Right atrium auricular region (tissue), 2 donors: ENCODE results near the gene SLC40A1. TPM values are rescaled to one million over a fixed set of nuclear protein-coding genes. Genes with fewer than 3 reads are reported as not detected.
A peak's percentile ranks its signal among the peaks of the same experiment; 100 is the strongest.

Experiments
- DNase-seq: peaks from one replicate; pipeline ENCODE4 v3.0.0-alpha.2; 2019; ENCODE audit warnings: low spot score
- H3K27ac ChIP-seq, 2 donors: fragments of 200-600 bp; sonication (generic); 1 replicate in 1 of 2; 2 replicates in 1 of 2; pipeline ENCODE4 v1.5.1; 2016 to 2019
- H3K27me3 ChIP-seq, 2 donors: fragments of 200-600 bp; sonication (generic); one replicate each; pipeline versions ENCODE4 v1.5.1 to v1.6.0; 2017 to 2019
- H3K36me3 ChIP-seq: fragments of 200-600 bp; sonication (generic); one replicate; pipeline ENCODE4 v1.5.1; 2016
- H3K4me1 ChIP-seq, 2 donors: fragments of 200-600 bp; sonication (generic); one replicate each; pipeline versions ENCODE4 v1.5.1 to v1.6.0; 2017 to 2019
- H3K4me3 ChIP-seq, 2 donors: fragments of 200-600 bp; sonication (generic); 1 replicate in 1 of 2; 2 replicates in 1 of 2; pipeline ENCODE4 v1.5.1; 2017 to 2019; ENCODE audit warnings: mild to moderate bottlenecking in 1 of 2, moderate library complexity in 1 of 2
- H3K9me3 ChIP-seq, 2 donors: fragments of 200-600 bp; sonication (generic); one replicate each; pipeline ENCODE4 v1.5.1; 2019
- total RNA-seq, 2 donors: library from RNA; depleted of rRNA; stranded (reverse); fragments of >200 nt; gene quantifications; one replicate each; pipeline ENCODE4 v1.1.0, GENCODE V29; 2016
- TF ChIP-seq, protein P1 (sequence below), 2 donors: fragments of 200-600 bp; sonication (generic); IDR thresholded peaks; one replicate each; pipeline ENCODE4 v1.5.1; 2019; ENCODE audit warnings: antibody characterized with exemption in 2 of 2

SLC40A1 gene
- total RNA-seq, 2 donors from 2014 or later: 57.7 to 132 TPM

DNA sequence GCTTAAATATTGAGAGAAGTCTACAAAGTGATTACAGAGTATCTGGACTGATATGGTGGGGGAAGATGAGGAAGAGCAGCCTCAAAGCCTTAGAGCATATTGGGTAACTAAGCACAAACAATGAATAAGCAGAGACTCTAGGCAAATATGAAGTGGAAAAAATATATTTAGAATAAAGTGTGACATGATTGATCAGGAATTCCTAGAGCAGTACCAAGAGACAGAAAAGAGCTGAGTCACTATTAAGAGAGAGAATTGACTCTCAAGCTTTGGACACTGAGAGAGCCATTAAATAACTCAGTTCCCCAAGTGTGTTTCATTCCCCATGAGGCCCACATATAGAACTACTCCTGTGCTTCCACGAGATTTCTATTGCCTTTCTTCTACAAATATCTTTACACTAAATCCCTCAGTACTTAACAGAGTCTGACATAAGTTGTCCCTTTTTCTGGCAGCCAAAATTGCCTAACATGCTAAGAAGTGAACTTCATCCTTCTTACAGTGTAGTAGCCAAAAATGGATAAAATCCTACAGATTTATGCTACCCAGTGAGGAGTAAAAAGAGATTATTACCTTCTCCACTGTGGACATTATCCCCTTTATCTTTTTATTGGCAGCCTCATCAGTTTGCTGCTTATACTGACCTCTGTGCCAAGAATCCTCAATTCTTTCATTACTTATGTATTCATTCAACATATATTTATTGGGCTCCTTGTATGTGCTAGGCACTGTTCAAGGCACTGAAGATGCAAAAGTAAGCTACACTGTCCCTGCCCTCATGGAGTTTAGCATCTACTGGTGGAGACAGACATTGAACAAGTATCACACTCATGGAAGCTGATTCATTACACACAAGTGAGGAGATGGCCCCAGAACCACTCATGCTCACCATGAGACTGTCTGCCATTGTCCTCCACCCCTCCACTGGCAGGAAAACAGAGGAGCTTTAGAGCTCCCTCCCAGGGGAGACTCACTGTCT is 45.4 kb downstream of the SLC40A1 start:
- Histone ChIP-seq H3K27me3 (no peaks in the 10 kb centered on the region), H3K27ac (peak overlapping the region in 1 of 2 donors; percentile 25), H3K36me3 (no peaks in the 10 kb centered on the region), H3K4me1 (peaks cover 0 to 12% of the 10 kb centered on the region in 2 donors), H3K9me3 (no peaks in the 10 kb centered on the region), H3K4me3 (no peak overlapping the region)
- TF ChIP-seq, protein P1, sequence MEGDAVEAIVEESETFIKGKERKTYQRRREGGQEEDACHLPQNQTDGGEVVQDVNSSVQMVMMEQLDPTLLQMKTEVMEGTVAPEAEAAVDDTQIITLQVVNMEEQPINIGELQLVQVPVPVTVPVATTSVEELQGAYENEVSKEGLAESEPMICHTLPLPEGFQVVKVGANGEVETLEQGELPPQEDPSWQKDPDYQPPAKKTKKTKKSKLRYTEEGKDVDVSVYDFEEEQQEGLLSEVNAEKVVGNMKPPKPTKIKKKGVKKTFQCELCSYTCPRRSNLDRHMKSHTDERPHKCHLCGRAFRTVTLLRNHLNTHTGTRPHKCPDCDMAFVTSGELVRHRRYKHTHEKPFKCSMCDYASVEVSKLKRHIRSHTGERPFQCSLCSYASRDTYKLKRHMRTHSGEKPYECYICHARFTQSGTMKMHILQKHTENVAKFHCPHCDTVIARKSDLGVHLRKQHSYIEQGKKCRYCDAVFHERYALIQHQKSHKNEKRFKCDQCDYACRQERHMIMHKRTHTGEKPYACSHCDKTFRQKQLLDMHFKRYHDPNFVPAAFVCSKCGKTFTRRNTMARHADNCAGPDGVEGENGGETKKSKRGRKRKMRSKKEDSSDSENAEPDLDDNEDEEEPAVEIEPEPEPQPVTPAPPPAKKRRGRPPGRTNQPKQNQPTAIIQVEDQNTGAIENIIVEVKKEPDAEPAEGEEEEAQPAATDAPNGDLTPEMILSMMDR (IDR thresholded peaks at IDR 0.05): no peak
- no peak for DNase-seq

GRCh38 chr2:189533288-189534035 is 47.1 kb downstream of the SLC40A1 start:
- TF ChIP-seq, protein P1 (IDR thresholded peaks at IDR 0.05): no peak
- Histone ChIP-seq H3K27ac (no peak overlapping the region), H3K9me3 (no peaks in the 10 kb centered on the region)

GRCh38 chr2:189530965-189531637 is 49.5 kb downstream of the SLC40A1 start:
- TF ChIP-seq, protein P1 (IDR thresholded peaks at IDR 0.05): no peak
- no peaks in the 10 kb centered on the region for H3K9me3 ChIP-seq
- no peak for DNase-seq
- no peak overlapping the region for H3K27ac ChIP-seq
- no peak overlapping the region for H3K4me3 ChIP-seq
- no peaks in the 10 kb centered on the region for H3K36me3 ChIP-seq
- no peaks in the 10 kb centered on the region for H3K27me3 ChIP-seq
- H3K4me1 ChIP-seq: peaks cover 0 to 32% of the 10 kb centered on the region in 2 donors

More at GRCh38 chr2:189533288-189534035, 47.1 kb downstream of the SLC40A1 start:
- no peak for DNase-seq
- Histone ChIP-seq H3K4me1 (peaks cover 0 to 12% of the 10 kb centered on the region in 2 donors), H3K4me3 (no peak overlapping the region), H3K36me3 (no peaks in the 10 kb centered on the region), H3K27me3 (no peaks in the 10 kb centered on the region)

- H3K27ac ChIP-seq: no peak overlapping the region
- H3K4me1 ChIP-seq: peaks cover 0 to 20% of the 10 kb centered on the region in 2 donors
- H3K9me3 ChIP-seq: no peaks in the 10 kb centered on the region
- no peaks in the 10 kb centered on the region for H3K27me3 ChIP-seq
- TF ChIP-seq, protein P1 (IDR thresholded peaks at IDR 0.05): no peak
- no peak overlapping the region for H3K4me3 ChIP-seq
- no peak for DNase-seq
- H3K36me3 ChIP-seq: no peaks in the 10 kb centered on the region
Observed at GRCh38 chr2:189528617-189529016, 52.0 kb downstream of the SLC40A1 start.

DNA sequence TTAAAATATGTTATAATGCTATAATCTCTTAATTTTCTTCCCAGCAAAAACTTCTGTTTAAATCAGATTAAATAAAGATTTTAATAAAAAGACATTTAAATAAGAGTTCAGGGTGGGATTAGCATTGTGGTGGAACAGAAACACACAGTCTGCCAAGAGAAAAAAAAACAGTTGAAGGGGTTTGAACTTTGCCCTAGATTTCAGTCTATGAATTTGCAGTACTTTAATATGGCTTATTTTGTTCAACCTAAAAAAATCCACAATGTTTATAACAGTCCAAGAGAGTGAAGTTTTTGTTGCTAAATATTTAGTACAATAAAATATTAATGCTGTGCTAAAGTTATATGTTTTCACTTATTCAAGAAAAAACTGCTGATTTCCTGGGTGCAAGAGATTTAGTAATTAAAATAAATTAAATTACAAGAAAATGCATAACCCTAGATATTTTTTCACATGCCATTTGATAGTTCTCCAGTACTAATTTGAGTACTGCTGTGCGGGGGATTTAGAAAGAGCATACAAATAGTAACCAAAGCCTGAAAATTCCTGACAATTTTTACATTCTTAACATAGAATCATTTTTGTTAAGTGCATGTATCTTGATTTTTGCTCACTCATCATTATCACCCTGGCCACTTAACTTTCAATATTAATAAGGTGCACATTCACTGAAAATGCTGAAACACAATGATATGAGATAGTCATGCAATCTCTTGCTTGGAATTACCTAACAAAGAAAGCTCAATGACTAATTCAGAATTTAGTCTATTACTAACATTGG is 52.6 kb downstream of the SLC40A1 start:
- H3K27me3 ChIP-seq: no peaks in the 10 kb centered on the region
- no peak overlapping the region for H3K27ac ChIP-seq
- no peak overlapping the region for H3K4me3 ChIP-seq
- no peak for DNase-seq
- H3K4me1 ChIP-seq: peaks cover 0 to 20% of the 10 kb centered on the region in 2 donors
- H3K9me3 ChIP-seq: no peaks in the 10 kb centered on the region
- no peaks in the 10 kb centered on the region for H3K36me3 ChIP-seq
- TF ChIP-seq, protein P1 (IDR thresholded peaks at IDR 0.05): no peak
